HG03060 (cell line): ENCODE measurements around the gene ANLN.
"Not testable (repeated sequence)": the region's sequence is repeated elsewhere in the genome, so short reads cannot be mapped to it uniquely, and the experiment has no call there.

Experiments
- ATAC-seq: cut with Tn5 transposase; IDR thresholded peaks from one replicate; pipeline ENCODE4 v1.9.1; 2021; ENCODE audit warnings: low read depth, moderate number of reproducible peaks; ENCODE audit not compliant: unreplicated experiment

Gene ANLN

GRCh38 chr7:36497176-36497575 is 107.5 kb downstream of the ANLN start:
- not testable (repeated sequence) for ATAC-seq

- no peak for ATAC-seq
Measured at GRCh38 chr7:36497775-36498174, 108.1 kb downstream of the ANLN start.
